ENCODE data around the gene TLE6. TPM values are rescaled to one million over a fixed set of nuclear protein-coding genes. Genes with fewer than 3 reads are reported as not detected.

TLE6 gene
- total and polyA plus RNA-seq, 10 of the 15 experiments (the other 5 are each of a cell fraction or from before 2014, with no cell fraction given): 2.7 to 13.8 (median 6.4) TPM

DNA sequence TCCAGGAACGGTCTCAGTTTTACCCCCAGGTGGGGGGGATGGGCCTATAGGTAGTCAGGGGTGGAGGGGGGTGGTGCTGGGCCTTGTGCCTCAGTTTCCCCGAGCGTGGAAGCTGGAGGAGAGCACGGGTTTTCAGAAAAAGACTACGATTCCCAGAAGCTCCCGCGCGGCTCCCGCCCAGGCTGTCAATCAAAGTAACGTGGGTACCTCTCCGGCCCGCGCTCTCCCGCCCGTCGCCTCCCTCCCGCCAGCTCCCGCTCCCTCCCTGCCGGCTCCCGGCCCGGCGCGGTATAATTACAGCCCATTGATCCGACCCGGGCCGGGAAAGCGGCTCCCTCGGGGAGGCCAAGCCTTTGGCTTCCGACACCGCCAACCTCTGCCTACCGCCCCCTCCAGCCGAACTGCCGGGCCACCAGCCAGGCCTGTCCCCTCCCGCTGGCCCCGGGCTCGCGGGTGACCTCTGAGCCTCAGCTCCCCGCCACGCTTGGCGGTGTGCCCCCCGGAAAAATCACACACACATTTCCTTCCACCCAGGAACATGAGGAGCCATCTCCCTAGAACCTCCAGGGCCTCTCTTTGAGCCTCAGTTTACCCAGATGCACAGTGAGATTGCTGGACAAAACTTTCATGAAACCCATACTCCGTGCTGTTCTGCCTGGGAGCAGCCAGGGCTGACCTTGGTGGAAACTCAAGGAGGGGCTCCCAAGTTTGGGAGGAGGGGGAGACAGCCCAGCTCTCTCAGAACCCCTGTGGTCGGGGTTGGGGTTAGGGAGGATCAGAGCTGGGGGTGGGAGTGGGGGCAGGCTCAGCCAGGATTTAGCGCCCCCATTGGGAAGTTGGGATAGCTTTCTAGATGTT is 59.0 kb downstream of the TLE6 start:
- intact Hi-C loops (cut with micrococcal nuclease; ENCODE audit: unreplicated experiment): no loop called here
- TF ChIP-seq YBX1 (IDR thresholded peaks at IDR 0.05) (no peak), IRF3 (IDR thresholded peaks at IDR 0.05) (no peak), TBL1XR1 (IDR thresholded peaks at IDR 0.05; ENCODE audit: low read depth, low read length) (no peak), HDAC6 (IDR thresholded peaks at IDR 0.05; ENCODE audit: unreplicated experiment) (no peak), SRF (IDR thresholded peaks at IDR 0.05; ENCODE audit: low read depth in 2 of 2, low read length in 2 of 2) (no peak), MXI1 (IDR thresholded peaks at IDR 0.05; ENCODE audit: low read depth, low read length) (no peak; the same call in 1 of the 2 replicates), MYB (IDR thresholded peaks at IDR 0.05; ENCODE audit: borderline replicate concordance, low read depth, low read length) (no peak), CBX5 (IDR thresholded peaks at IDR 0.05; ENCODE audit: low read depth) (no peak), TCF3 (IDR thresholded peaks at IDR 0.05; ENCODE audit: borderline replicate concordance, insufficient read depth, low read depth, low read length) (no peak), SMC3 (IDR thresholded peaks at IDR 0.05; ENCODE audit: borderline replicate concordance, low read length) (no peak), HDAC2 (IDR thresholded peaks at IDR 0.05) (0 out of 2 replicates have a peak, but pooled peaks have one; percentile 90)
- TF ChIP-seq, protein P1, sequence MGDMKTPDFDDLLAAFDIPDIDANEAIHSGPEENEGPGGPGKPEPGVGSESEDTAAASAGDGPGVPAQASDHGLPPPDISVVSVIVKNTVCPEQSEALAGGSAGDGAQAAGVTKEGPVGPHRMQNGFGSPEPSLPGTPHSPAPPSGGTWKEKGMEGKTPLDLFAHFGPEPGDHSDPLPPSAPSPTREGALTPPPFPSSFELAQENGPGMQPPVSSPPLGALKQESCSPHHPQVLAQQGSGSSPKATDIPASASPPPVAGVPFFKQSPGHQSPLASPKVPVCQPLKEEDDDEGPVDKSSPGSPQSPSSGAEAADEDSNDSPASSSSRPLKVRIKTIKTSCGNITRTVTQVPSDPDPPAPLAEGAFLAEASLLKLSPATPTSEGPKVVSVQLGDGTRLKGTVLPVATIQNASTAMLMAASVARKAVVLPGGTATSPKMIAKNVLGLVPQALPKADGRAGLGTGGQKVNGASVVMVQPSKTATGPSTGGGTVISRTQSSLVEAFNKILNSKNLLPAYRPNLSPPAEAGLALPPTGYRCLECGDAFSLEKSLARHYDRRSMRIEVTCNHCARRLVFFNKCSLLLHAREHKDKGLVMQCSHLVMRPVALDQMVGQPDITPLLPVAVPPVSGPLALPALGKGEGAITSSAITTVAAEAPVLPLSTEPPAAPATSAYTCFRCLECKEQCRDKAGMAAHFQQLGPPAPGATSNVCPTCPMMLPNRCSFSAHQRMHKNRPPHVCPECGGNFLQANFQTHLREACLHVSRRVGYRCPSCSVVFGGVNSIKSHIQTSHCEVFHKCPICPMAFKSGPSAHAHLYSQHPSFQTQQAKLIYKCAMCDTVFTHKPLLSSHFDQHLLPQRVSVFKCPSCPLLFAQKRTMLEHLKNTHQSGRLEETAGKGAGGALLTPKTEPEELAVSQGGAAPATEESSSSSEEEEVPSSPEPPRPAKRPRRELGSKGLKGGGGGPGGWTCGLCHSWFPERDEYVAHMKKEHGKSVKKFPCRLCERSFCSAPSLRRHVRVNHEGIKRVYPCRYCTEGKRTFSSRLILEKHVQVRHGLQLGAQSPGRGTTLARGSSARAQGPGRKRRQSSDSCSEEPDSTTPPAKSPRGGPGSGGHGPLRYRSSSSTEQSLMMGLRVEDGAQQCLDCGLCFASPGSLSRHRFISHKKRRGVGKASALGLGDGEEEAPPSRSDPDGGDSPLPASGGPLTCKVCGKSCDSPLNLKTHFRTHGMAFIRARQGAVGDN (IDR thresholded peaks at IDR 0.05): 0 out of 2 replicates have a peak, but pooled peaks have one; percentile 4
- TF ChIP-seq, protein P2, sequence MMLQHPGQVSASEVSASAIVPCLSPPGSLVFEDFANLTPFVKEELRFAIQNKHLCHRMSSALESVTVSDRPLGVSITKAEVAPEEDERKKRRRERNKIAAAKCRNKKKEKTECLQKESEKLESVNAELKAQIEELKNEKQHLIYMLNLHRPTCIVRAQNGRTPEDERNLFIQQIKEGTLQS (IDR thresholded peaks at IDR 0.05; ENCODE audit: borderline replicate concordance, extremely low read depth, low read depth, low read length): no peak
- TF ChIP-seq, protein P3, sequence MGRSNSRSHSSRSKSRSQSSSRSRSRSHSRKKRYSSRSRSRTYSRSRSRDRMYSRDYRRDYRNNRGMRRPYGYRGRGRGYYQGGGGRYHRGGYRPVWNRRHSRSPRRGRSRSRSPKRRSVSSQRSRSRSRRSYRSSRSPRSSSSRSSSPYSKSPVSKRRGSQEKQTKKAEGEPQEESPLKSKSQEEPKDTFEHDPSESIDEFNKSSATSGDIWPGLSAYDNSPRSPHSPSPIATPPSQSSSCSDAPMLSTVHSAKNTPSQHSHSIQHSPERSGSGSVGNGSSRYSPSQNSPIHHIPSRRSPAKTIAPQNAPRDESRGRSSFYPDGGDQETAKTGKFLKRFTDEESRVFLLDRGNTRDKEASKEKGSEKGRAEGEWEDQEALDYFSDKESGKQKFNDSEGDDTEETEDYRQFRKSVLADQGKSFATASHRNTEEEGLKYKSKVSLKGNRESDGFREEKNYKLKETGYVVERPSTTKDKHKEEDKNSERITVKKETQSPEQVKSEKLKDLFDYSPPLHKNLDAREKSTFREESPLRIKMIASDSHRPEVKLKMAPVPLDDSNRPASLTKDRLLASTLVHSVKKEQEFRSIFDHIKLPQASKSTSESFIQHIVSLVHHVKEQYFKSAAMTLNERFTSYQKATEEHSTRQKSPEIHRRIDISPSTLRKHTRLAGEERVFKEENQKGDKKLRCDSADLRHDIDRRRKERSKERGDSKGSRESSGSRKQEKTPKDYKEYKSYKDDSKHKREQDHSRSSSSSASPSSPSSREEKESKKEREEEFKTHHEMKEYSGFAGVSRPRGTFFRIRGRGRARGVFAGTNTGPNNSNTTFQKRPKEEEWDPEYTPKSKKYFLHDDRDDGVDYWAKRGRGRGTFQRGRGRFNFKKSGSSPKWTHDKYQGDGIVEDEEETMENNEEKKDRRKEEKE (IDR thresholded peaks at IDR 0.05): no peak

More for the DNA sequence above, 59.0 kb downstream of the TLE6 start:
- H3K9me3 ChIP-seq (replicated peaks; ENCODE audit: control insufficient read depth, insufficient read depth, low read length): no peaks in the 10 kb centered on the region
- POLR2A ChIA-PET: interaction anchor here (0.5 to 2.6 kb wide), 14 partner anchors 12 to 1901 kb away, joined by 3 to 13 read pairs (median 5); partner anchors contain the start of genes GNA15, MRPL54 and TLE6
- under 1% methylated on average over 39 of the region's 44 CpGs for WGBS (ENCODE audit: insufficient coverage, insufficient replicate concordance, low lambda C conversion rate, missing lambda C conversion rate)
- BruUV-seq (replicated peaks): no TSS peak
- peaks cover 16% of the 10 kb centered on the region for H3K4me1 ChIP-seq (ENCODE audit: control insufficient read depth, insufficient read depth, low read length)
- ATAC-seq (peak; percentile 79), DNase-seq (ENCODE audit: low read depth, low spot score) (peak; percentile 40), FAIRE-seq (no peak)
- no peaks in the 10 kb centered on the region for H4K20me1 ChIP-seq (ENCODE audit: control insufficient read depth, insufficient read depth)
- H3K9ac ChIP-seq (ENCODE audit: control insufficient read depth, insufficient read depth, low read length): peak overlapping the region; percentile 94
- H3K27me3 ChIP-seq (replicated peaks in 1 of 2; ENCODE audit: control insufficient read depth in 2 of 2, insufficient read depth in 2 of 2, low read length in 1 of 2): no peaks in the 10 kb centered on the region; a peak in 1 of 4 replicates
- no peaks in the 10 kb centered on the region for H3K36me3 ChIP-seq (ENCODE audit: control insufficient read depth in 2 of 2, insufficient read depth in 2 of 2, low read length in 1 of 2)
- peak overlapping the region; percentile 71 for H3K27ac ChIP-seq (ENCODE audit: control insufficient read depth, insufficient read depth)
- no peaks in the 10 kb centered on the region for H3K79me2 ChIP-seq (ENCODE audit: control insufficient read depth, insufficient read depth, low read length)
- RAD21 ChIA-PET (ENCODE audit: unreplicated experiment): interaction anchor here (0.6 to 2.5 kb wide), 15 partner anchors 17 to 726 kb away, joined by 3 to 15 read pairs (median 4); partner anchors contain the start of genes LMNB2, MRPL54, TLE5 and TLE6
- CTCF ChIA-PET: interaction anchor here (0.7 to 3.4 kb wide), 18 partner anchors 13 to 1755 kb away, joined by 3 to 18 read pairs (median 4); partner anchors contain the start of genes FEM1A and TLE6
- H3K4me2 ChIP-seq (ENCODE audit: control insufficient read depth, insufficient read depth): peak overlapping the region; percentile 96
- peak overlapping the region; percentile 90 for H3K4me3 ChIP-seq
- SMC1A ChIA-PET (ENCODE audit: uncharacterized antibody, unreplicated experiment): interaction anchor here (0.6 to 2.3 kb wide), 8 partner anchors 24 to 465 kb away, joined by 3 to 12 read pairs (median 4); partner anchors contain the start of genes SGTA and TLE6
- peak overlapping the region; percentile 87 for H2AFZ ChIP-seq (ENCODE audit: control insufficient read depth, low read depth, low read length)
- in situ Hi-C loops (cut with MboI): no loop called here

Data from GM12878 (cell line).